GM13977 (cell line): Measurements from ENCODE around the gene CUX1.

Experiments used
- DNase-seq: peaks from one replicate; pipeline ENCODE4 v3.0.0; 2012; ENCODE audit warnings: low spot score
- CTCF ChIP-seq: IDR thresholded peaks from 2 replicates; pipeline ENCODE4 v1.5.1; 2012; ENCODE audit warnings: mild to moderate bottlenecking, control low read depth; ENCODE audit not compliant: insufficient read depth; ENCODE audit errors: extremely low read depth, missing control alignments
- in situ Hi-C: fragments of 300-500 bp; cut with MboI; formaldehyde crosslinking; loops from one replicate; pipeline ENCODE4 v1.12.0; 2022; ENCODE audit warnings: low sequenced_read_pairs, low pct_unique_long_range_greater_than_20kb, mixed read lengths, inconsistent platforms; ENCODE audit not compliant: unreplicated experiment

The CUX1 gene

GRCh38 chr7:102197599-102197998 is 380.2 kb downstream of the CUX1 start:
- in situ Hi-C loops, result no loop called here
- no peak for TF ChIP-seq CTCF
- no peak for DNase-seq

- DNase-seq, result no peak
- in situ Hi-C loops, result no loop called here
- no peak for TF ChIP-seq CTCF
Measured at GRCh38 chr7:102198417-102198956, 381.1 kb downstream of the CUX1 start.

GRCh38 chr7:102201576-102201975 is 384.1 kb downstream of the CUX1 start:
- no peak for DNase-seq
- in situ Hi-C loops, result no loop called here
- TF ChIP-seq CTCF, result no peak

- no peak for TF ChIP-seq CTCF
- in situ Hi-C loops, result no loop called here
- no peak for DNase-seq
Measured at GRCh38 chr7:102202556-102202955, 385.1 kb downstream of the CUX1 start.

- in situ Hi-C loops, result no loop called here
- no peak for DNase-seq
- TF ChIP-seq CTCF, result no peak
Measured at GRCh38 chr7:102203218-102203617, 385.8 kb downstream of the CUX1 start.

- in situ Hi-C loops, result no loop called here
- TF ChIP-seq CTCF, result no peak
Measured at GRCh38 chr7:102204212-102204611, 386.8 kb downstream of the CUX1 start.

GRCh38 chr7:102205915-102206314 is 388.5 kb downstream of the CUX1 start:
- in situ Hi-C loops, result no loop called here
- no peak for DNase-seq
- no peak for TF ChIP-seq CTCF

More at GRCh38 chr7:102204212-102204611, 386.8 kb downstream of the CUX1 start:
- DNase-seq, result no peak
